MM.1S (cell line): Measurements from ENCODE around the gene MED13L.
A peak's percentile ranks its signal among the peaks of the same experiment; 100 is the strongest.

Experiments used
- DNase-seq: peaks from one replicate; pipeline ENCODE4 v3.0.0-alpha.2; 2015
- H2AFZ ChIP-seq: fragments of 300-600 bp; sonication (generic); 2 replicates; pipeline ENCODE4 v1.6.0; 2016; ENCODE audit warnings: antibody characterized with exemption, low read length
- H3F3A ChIP-seq: fragments of 300-600 bp; sonication (generic); 2 replicates; pipeline ENCODE4 v1.6.1; 2016; ENCODE audit warnings: mild to moderate bottlenecking, antibody characterized with exemption, low read length, moderate library complexity, mixed read lengths; ENCODE audit not compliant: insufficient read depth
- H3K27ac ChIP-seq: fragments of 300-600 bp; sonication (generic); 2 replicates; pipeline ENCODE4 v1.5.1; 2016; ENCODE audit warnings: mild to moderate bottlenecking, low read length
- H3K27me3 ChIP-seq: fragments of 300-600 bp; sonication (generic); replicated peaks from 2 replicates; pipeline ENCODE4 v1.6.0; 2016; ENCODE audit warnings: low read length; ENCODE audit not compliant: insufficient read depth
- H3K36me3 ChIP-seq: fragments of 300-600 bp; sonication (generic); replicated peaks from 2 replicates; pipeline ENCODE4 v1.6.1; 2016; ENCODE audit warnings: mild to moderate bottlenecking, low read length, mixed read lengths; ENCODE audit not compliant: insufficient read depth
- H3K4me1 ChIP-seq: fragments of 300-600 bp; sonication (generic); 2 replicates; pipeline ENCODE4 v1.6.1; 2016; ENCODE audit warnings: low read length, mixed read lengths
- H3K4me2 ChIP-seq: fragments of 300-600 bp; sonication (generic); 2 replicates; pipeline ENCODE4 v1.6.0; 2016; ENCODE audit warnings: low read depth, low read length
- H3K4me3 ChIP-seq: fragments of 300-600 bp; sonication (generic); 2 replicates; pipeline ENCODE4 v1.5.1; 2016; ENCODE audit warnings: low read length, mixed read lengths
- H3K79me2 ChIP-seq: fragments of 300-600 bp; sonication (generic); 2 replicates; pipeline ENCODE4 v1.6.1; 2016; ENCODE audit warnings: mixed run types, low read length, mixed read lengths
- H3K9ac ChIP-seq: fragments of 300-600 bp; sonication (generic); 2 replicates; pipeline ENCODE4 v1.6.1; 2016; ENCODE audit warnings: low read length, mixed read lengths
- H3K9me2 ChIP-seq: fragments of 300-600 bp; sonication (generic); replicated peaks from 2 replicates; pipeline ENCODE4 v1.6.1; 2016; ENCODE audit warnings: mild to moderate bottlenecking, low read length, mixed read lengths; ENCODE audit not compliant: insufficient read depth
- H3K9me3 ChIP-seq: fragments of 300-600 bp; sonication (generic); replicated peaks from 2 replicates; pipeline ENCODE4 v1.6.1; 2016; ENCODE audit warnings: mild to moderate bottlenecking, low read length, mixed read lengths; ENCODE audit not compliant: insufficient read depth
- H4K20me1 ChIP-seq: fragments of 300-600 bp; sonication (generic); 2 replicates; pipeline ENCODE4 v1.6.1; 2016; ENCODE audit warnings: mild to moderate bottlenecking, low read length, moderate library complexity, mixed read lengths; ENCODE audit not compliant: insufficient read depth
- CTCF ChIP-seq: fragments of 300-600 bp; sonication (generic); IDR thresholded peaks from 2 replicates; pipeline ENCODE4 v1.5.1; 2016; ENCODE audit warnings: antibody characterized with exemption, low read length, mixed read lengths
- EZH2 ChIP-seq: fragments of 300-600 bp; sonication (generic); optimal IDR thresholded peaks from 2 replicates; pipeline ENCODE3; 2017; ENCODE audit warnings: low read depth, mild to moderate bottlenecking, antibody characterized with exemption, low read length, mixed read lengths
- EZH2phosphoT487 ChIP-seq: fragments of 300-600 bp; sonication (generic); IDR thresholded peaks from 2 replicates; pipeline ENCODE4 v1.6.1; 2018; ENCODE audit warnings: antibody characterized with exemption, low read length

The MED13L gene

DNA sequence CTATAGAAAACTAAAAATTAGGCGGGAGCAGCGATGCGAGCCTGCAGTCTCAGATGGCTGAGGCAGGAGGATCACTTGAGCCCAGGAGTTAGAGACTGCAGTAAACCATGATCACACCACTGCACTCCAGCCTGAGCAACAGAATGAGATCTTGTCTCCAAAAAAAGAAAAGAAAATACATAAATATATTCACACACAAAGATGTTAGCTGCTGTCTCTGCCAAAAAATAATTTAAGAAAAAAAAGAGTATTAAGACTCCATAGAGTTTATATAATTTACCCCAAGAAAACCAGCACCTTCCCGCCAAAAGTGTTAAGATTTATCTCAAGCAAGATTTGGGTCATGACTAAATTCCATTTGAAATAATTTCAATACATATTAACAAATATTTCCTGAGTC is 102.6 kb downstream of the MED13L start:
- Histone ChIP-seq H3K9me3 (no peaks in the 10 kb centered on the region), H2AFZ (no peak overlapping the region), H3K9me2 (no peaks in the 10 kb centered on the region), H4K20me1 (peaks cover 47% of the 10 kb centered on the region), H3K4me2 (no peak overlapping the region), H3K9ac (no peak overlapping the region), H3K27me3 (no peaks in the 10 kb centered on the region), H3K79me2 (peaks cover 98% of the 10 kb centered on the region), H3K27ac (no peak overlapping the region), H3K4me3 (no peak overlapping the region), H3K4me1 (0 out of 2 replicates have a peak, but pooled peaks cover 8% of the 10 kb centered on the region), H3F3A (peaks cover 13% of the 10 kb centered on the region; the same call in 1 of the 2 replicates), H3K36me3 (no peaks in the 10 kb centered on the region)
- TF ChIP-seq CTCF, result no peak
- TF ChIP-seq EZH2phosphoT487, result no peak
- no peak for TF ChIP-seq EZH2
- DNase-seq, result no peak

- no peak for TF ChIP-seq CTCF
- TF ChIP-seq EZH2phosphoT487, result no peak
- no peak for TF ChIP-seq EZH2
- DNase-seq, result no peak
- H3K4me2 ChIP-seq, result no peak overlapping the region
- no peaks in the 10 kb centered on the region for H3K9me2 ChIP-seq
- no peak overlapping the region for H3K4me3 ChIP-seq
- 0 out of 2 replicates have a peak, but pooled peaks cover 8% of the 10 kb centered on the region for H3K4me1 ChIP-seq
- H2AFZ ChIP-seq, result no peak overlapping the region
- no peak overlapping the region for H3K27ac ChIP-seq
- H3K9ac ChIP-seq, result no peak overlapping the region
- no peaks in the 10 kb centered on the region for H3K27me3 ChIP-seq
- H3K36me3 ChIP-seq, result no peaks in the 10 kb centered on the region
- peaks cover 13% of the 10 kb centered on the region; the same call in 1 of the 2 replicates for H3F3A ChIP-seq
- H3K79me2 ChIP-seq, result peaks cover 98% of the 10 kb centered on the region
- peaks cover 43% of the 10 kb centered on the region for H4K20me1 ChIP-seq
- no peaks in the 10 kb centered on the region for H3K9me3 ChIP-seq
These were observed 103.5 kb downstream of the MED13L start for GRCh38 chr12:116174006-116174405.

DNA sequence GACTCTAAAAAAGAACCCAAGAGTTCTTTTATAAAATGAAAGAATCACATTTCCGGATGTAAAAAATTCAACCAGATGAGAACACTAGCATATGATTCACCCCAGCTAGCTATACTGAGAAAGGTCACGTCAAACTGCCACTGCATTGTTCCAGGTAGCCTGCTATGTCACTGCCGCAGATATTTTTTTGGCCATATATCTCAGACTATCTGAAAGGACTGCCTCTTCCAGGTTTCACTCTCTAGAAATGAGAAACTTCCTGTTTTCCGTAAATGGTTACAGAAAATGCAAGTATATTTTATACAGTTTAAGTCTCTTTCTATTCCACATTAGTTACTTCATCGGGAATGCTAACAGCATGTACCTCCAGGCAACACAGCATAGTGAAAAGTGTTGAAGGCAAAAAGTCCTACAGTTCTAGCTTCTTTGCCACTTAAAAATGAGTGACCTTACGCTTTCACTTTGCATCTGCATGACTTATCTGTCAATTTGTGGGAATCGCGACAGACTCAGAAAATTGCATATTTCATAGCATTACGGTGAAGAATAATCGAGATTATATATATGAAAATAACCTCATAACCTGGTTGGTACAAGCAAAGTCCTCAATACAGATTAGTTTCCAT is 105.2 kb downstream of the MED13L start:
- Histone ChIP-seq H3K79me2 (peaks cover 98% of the 10 kb centered on the region), H3K27ac (peak overlapping the region; percentile 55; the same call in 1 of the 2 replicates), H4K20me1 (peaks cover 43% of the 10 kb centered on the region), H3F3A (peaks cover 13% of the 10 kb centered on the region; the same call in 1 of the 2 replicates), H3K9ac (no peak overlapping the region; the same call in 1 of the 2 replicates), H3K4me2 (peak overlapping the region; percentile 86), H2AFZ (no peak overlapping the region), H3K9me3 (no peaks in the 10 kb centered on the region), H3K36me3 (no peaks in the 10 kb centered on the region), H3K4me3 (peak overlapping the region; percentile 52), H3K9me2 (no peaks in the 10 kb centered on the region), H3K4me1 (0 out of 2 replicates have a peak, but pooled peaks cover 8% of the 10 kb centered on the region), H3K27me3 (no peaks in the 10 kb centered on the region)
- peak; percentile 52 for DNase-seq
- no peak for TF ChIP-seq EZH2phosphoT487
- TF ChIP-seq EZH2, result no peak

GRCh38 chr12:116171549-116171948 is 105.9 kb downstream of the MED13L start:
- H4K20me1 ChIP-seq, result peaks cover 42% of the 10 kb centered on the region
- peak overlapping the region; percentile 55; the same call in 1 of the 2 replicates for H3K27ac ChIP-seq
- H3K36me3 ChIP-seq, result no peaks in the 10 kb centered on the region
- peaks cover 98% of the 10 kb centered on the region for H3K79me2 ChIP-seq
- H3K4me1 ChIP-seq, result 0 out of 2 replicates have a peak, but pooled peaks cover 8% of the 10 kb centered on the region
- no peaks in the 10 kb centered on the region for H3K9me3 ChIP-seq
- TF ChIP-seq EZH2phosphoT487, result no peak
- no peak for TF ChIP-seq CTCF
- no peak for TF ChIP-seq EZH2
- peak overlapping the region; percentile 52; the same call in 1 of the 2 replicates for H3K4me3 ChIP-seq
- peaks cover 13% of the 10 kb centered on the region; the same call in 1 of the 2 replicates for H3F3A ChIP-seq
- H3K9ac ChIP-seq, result no peak overlapping the region; the same call in 1 of the 2 replicates
- no peak overlapping the region for H2AFZ ChIP-seq
- H3K9me2 ChIP-seq, result no peaks in the 10 kb centered on the region
- peak overlapping the region; percentile 86 for H3K4me2 ChIP-seq
- no peaks in the 10 kb centered on the region for H3K27me3 ChIP-seq
- DNase-seq, result no peak
